ENCODE measurements around the gene EIF4G1.
A peak's percentile ranks its signal among the peaks of the same experiment; 100 is the strongest.

The EIF4G1 gene

GRCh38 chr3:184354121-184354728 is 39.8 kb downstream of the EIF4G1 start:
- Histone ChIP-seq H3K9me3 (ENCODE audit: control insufficient read depth, insufficient read depth, low read length) (no peaks in the 10 kb centered on the region), H3K79me2 (ENCODE audit: control insufficient read depth, low read length) (no peaks in the 10 kb centered on the region), H3K4me1 (ENCODE audit: control insufficient read depth, low read length) (peaks cover 3% of the 10 kb centered on the region; the same call in 1 of the 2 replicates), H3K4me3 (ENCODE audit: low read length) (no peak overlapping the region), H3K9me2 (replicated peaks; ENCODE audit: control insufficient read depth, low read length) (no peaks in the 10 kb centered on the region), H3F3A (ENCODE audit: control insufficient read depth, insufficient read depth) (no peaks in the 10 kb centered on the region), H3K27me3 (ENCODE audit: control insufficient read depth, low read length) (no peaks in the 10 kb centered on the region), H3K36me3 (ENCODE audit: control insufficient read depth, low read length) (no peaks in the 10 kb centered on the region), H3K27ac (ENCODE audit: low read depth, low read length) (no peak overlapping the region), H3K4me2 (ENCODE audit: low read length) (no peak overlapping the region), H4K20me1 (ENCODE audit: control insufficient read depth, insufficient read depth, low read depth, low read length) (no peaks in the 10 kb centered on the region)
- TF ChIP-seq EZH2phosphoT487 (IDR thresholded peaks at IDR 0.05; ENCODE audit: borderline replicate concordance, low read length) = no peak
- TF ChIP-seq CTCF (IDR thresholded peaks at IDR 0.05; ENCODE audit: low read depth, low read length, poor library complexity, severe bottlenecking) = peak; percentile 94

- Histone ChIP-seq H3K4me1 (ENCODE audit: control insufficient read depth, low read length) (peaks cover 3% of the 10 kb centered on the region; the same call in 1 of the 2 replicates), H3K36me3 (ENCODE audit: control insufficient read depth, low read length) (no peaks in the 10 kb centered on the region), H3K9me2 (replicated peaks; ENCODE audit: control insufficient read depth, low read length) (no peaks in the 10 kb centered on the region), H4K20me1 (ENCODE audit: control insufficient read depth, insufficient read depth, low read depth, low read length) (no peaks in the 10 kb centered on the region), H3K4me3 (ENCODE audit: low read length) (no peak overlapping the region), H3F3A (ENCODE audit: control insufficient read depth, insufficient read depth) (no peaks in the 10 kb centered on the region), H3K9me3 (ENCODE audit: control insufficient read depth, insufficient read depth, low read length) (no peaks in the 10 kb centered on the region), H3K27me3 (ENCODE audit: control insufficient read depth, low read length) (no peaks in the 10 kb centered on the region), H3K79me2 (ENCODE audit: control insufficient read depth, low read length) (no peaks in the 10 kb centered on the region), H3K4me2 (ENCODE audit: low read length) (no peak overlapping the region), H3K27ac (ENCODE audit: low read depth, low read length) (no peak overlapping the region)
- TF ChIP-seq EZH2phosphoT487 (IDR thresholded peaks at IDR 0.05; ENCODE audit: borderline replicate concordance, low read length) = no peak
- no peak for TF ChIP-seq CTCF (IDR thresholded peaks at IDR 0.05; ENCODE audit: low read depth, low read length, poor library complexity, severe bottlenecking)
These were observed 40.3 kb downstream of the EIF4G1 start for GRCh38 chr3:184354754-184355153.

- Histone ChIP-seq H3K27ac (ENCODE audit: low read depth, low read length) (no peak overlapping the region), H3K79me2 (ENCODE audit: control insufficient read depth, low read length) (no peaks in the 10 kb centered on the region), H3K36me3 (ENCODE audit: control insufficient read depth, low read length) (no peaks in the 10 kb centered on the region), H3K4me2 (ENCODE audit: low read length) (no peak overlapping the region), H3K4me3 (ENCODE audit: low read length) (no peak overlapping the region), H3K9me2 (replicated peaks; ENCODE audit: control insufficient read depth, low read length) (no peaks in the 10 kb centered on the region), H4K20me1 (ENCODE audit: control insufficient read depth, insufficient read depth, low read depth, low read length) (no peaks in the 10 kb centered on the region), H3K9me3 (ENCODE audit: control insufficient read depth, insufficient read depth, low read length) (no peaks in the 10 kb centered on the region), H3K27me3 (ENCODE audit: control insufficient read depth, low read length) (no peaks in the 10 kb centered on the region), H3F3A (ENCODE audit: control insufficient read depth, insufficient read depth) (no peaks in the 10 kb centered on the region), H3K4me1 (ENCODE audit: control insufficient read depth, low read length) (peaks cover 4% of the 10 kb centered on the region)
- no peak for TF ChIP-seq EZH2phosphoT487 (IDR thresholded peaks at IDR 0.05; ENCODE audit: borderline replicate concordance, low read length)
- TF ChIP-seq CTCF (IDR thresholded peaks at IDR 0.05; ENCODE audit: low read depth, low read length, poor library complexity, severe bottlenecking) = no peak
These were observed 41.0 kb downstream of the EIF4G1 start for GRCh38 chr3:184355261-184356040.
